CD4-positive, alpha-beta T cell treated with Interferon alpha-2 for 1 hour (primary cell): ENCODE measurements around the gene CD69.

Experiments used
- DNase-seq, 2 donors: peaks; one replicate each; pipeline ENCODE4 v3.0.0-alpha.2; 2020 to 2022

CD69 gene

GRCh38 chr12:9760699-9761418 is at the start of gene CD69:
CD69 (minus strand) TSS chr12:9760901; CDS start chr12:9760820, 81 bp downstream.
- DNase-seq: peak; percentile 95 to 97

DNA sequence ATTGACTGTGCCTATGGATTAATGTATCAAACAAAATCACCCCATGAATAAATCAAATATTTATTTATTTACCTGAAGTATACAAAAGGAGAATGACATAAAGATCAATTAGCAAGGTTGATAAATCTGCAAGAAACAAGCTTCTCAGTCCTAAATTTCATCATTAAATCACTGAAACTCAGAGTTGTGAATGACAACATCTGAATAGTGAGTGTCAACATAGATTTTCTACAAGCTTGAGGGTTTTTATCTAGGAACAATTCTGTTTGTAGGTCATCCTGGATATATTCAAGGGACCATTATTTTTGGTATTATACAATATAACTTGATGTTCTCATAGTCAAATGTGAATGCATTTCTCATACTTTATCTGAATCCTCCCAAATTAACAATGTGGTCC is 49.2 kb upstream of the CD69 start:
- DNase-seq: no peak

DNA sequence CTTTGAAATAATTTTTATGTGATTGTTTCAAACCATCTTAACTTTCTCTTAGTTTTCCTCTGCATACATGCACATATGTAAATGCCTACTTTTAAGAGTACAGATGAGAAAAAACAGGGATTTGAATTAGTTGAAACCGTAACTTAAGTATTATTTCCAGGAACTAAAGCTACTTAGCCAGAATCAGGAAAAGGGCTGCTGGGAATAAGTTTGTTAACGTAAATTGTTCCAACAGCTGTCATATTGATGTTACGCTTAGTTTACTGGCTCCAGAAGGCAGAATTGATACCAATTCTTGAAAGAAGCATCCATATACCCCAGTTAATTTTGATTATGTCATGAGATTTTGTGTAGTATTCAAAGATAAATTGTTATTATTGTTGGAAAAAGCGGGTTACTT is 48.6 kb upstream of the CD69 start:
- DNase-seq: no peak

GRCh38 chr12:9808504-9808903 is 47.8 kb upstream of the CD69 start:
- no peak for DNase-seq

DNA sequence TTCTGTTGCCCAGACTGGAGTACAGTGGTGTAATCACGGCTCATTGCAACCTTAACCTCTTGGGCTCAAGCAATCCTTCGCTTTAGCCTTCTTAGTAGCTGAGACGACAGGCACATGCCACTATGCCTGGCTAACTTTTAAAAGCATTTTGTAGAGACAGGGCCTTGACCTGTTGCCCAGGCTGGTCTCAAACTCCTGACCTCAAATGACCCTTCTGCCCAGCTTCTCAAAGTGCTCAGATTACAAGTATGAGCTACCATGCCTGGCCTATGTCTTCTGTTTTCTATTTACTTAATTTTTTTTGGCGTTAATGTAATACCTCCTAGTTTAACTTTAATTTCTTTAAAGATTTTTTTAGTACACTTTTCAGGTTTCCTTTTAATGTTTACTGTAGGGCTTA is 46.0 kb upstream of the CD69 start:
- no peak for DNase-seq

- DNase-seq: no peak
Measured at GRCh38 chr12:9805883-9806282, 45.2 kb upstream of the CD69 start.

GRCh38 chr12:9799961-9800360 is 39.3 kb upstream of the CD69 start:
- no peak for DNase-seq

- peak; percentile 85 to 88 for DNase-seq
Measured at GRCh38 chr12:9797722-9798619, 37.3 kb upstream of the CD69 start.

- peak in 1 of 2 donors; percentile 43 for DNase-seq
Measured at GRCh38 chr12:9796971-9797370, 36.3 kb upstream of the CD69 start.

DNA sequence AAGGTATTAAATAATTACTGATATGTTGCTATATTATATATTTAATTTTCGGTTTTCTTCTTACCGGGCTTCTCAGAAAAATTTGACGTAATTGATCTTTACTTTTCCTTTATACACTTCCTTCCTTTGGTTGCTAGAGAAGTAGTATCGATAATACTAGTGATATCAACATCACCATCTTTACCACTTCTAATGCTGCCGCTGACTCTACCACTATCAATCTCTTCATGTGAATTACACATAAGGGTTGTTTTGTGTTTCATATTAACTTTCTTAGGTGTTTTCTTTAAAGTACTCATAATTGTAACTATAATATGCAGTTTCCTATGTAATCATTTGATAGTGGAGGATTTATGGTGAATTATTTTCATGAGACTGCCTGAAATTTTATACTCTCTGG is 35.6 kb upstream of the CD69 start:
- DNase-seq: peak; percentile 52 to 81

GRCh38 chr12:9795945-9796344 is 35.2 kb upstream of the CD69 start:
- DNase-seq: no peak

GRCh38 chr12:9794484-9795093 is 33.9 kb upstream of the CD69 start:
- DNase-seq: peak in 1 of 2 donors; percentile 69

DNA sequence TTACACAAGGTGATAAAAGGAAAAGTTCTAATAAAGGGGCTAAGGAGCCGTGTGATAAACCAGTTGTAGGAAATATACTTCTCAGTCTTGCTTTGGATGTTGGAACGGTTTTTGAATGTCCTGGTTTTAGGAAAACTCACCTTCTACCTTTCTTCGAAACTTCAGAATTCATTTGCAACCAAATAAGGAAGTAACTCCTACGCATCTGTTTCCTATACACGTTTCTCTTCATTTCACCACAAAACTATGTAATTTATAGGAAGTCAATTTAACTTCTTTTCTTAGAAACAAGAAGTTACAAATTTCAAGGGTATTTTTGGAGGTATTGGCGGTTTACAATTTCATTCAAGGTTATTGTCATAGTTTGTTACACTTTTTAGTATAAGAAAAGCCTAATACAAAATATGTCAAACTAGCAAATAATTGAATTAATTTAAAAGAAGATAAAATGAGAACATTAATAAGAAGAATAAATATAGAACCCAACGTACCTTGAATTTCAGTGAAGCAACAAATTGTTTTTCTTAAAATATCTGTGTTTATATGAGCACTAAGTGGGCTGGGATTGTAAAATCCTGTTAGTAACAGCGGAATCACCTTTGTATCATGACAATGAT is 33.2 kb upstream of the CD69 start:
- DNase-seq: peak in 1 of 2 donors; percentile 79

DNA sequence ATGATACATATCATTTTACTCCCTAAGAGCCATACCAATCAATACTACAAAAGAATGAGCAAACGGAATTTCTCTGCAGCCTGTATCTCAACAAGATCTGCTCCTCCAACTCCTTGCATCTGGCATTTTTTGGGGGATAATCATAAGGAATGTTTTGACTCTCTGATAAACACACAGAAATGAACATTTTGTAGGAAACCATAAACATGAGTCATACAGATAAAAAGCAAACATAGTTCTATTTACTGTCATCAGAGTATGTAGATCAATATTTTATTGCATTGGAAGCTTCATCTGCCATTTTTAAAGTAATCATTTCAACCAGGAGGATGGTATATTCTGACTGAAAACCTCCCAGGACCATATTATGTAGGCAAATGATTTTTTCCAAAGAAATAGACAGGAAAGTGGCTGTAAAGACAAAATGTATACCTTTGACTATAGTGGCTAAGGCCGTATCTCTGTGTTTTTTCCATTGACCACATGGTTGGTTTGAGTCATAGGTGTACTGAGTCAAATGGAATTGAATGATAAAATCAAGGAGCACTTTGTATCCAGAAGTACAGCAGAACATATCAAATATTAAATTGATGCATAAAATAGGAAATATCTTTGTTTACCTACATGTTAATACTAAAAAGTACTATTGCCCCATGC is 32.4 kb upstream of the CD69 start:
- DNase-seq: peak in 1 of 2 donors; percentile 19

DNA sequence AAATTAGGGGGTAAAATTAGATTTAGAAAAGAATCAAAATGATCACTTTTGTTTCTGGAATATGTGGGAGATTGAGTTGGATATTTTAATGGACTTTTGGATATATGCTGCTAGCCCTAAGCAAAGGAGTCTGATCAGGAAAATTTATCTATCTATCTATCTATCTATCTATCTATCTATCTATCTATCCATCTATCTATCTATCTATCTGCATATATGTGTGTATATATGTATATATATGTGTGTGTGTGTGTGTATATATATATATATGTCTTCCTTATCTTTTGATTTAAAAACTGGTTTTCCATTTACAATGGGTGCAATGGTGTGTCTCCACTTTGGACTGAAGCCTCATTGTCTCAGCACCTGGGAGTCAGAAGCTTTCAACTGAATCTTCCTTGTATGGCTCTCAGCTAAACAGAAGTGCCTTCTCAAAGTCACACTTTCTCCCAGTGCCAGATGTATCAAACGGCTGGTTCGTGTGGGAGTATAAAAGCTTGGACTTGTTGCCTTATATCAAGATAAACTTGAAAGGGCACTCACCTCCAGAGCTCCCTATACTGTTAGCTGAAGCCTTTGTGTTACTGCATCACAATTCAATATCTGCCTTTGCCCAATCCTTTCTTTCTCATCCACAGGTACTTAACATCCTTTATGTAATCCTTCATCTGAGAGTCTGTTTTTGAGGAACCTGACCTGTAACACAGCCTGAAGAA is 31.6 kb upstream of the CD69 start:
- DNase-seq: no peak

DNA sequence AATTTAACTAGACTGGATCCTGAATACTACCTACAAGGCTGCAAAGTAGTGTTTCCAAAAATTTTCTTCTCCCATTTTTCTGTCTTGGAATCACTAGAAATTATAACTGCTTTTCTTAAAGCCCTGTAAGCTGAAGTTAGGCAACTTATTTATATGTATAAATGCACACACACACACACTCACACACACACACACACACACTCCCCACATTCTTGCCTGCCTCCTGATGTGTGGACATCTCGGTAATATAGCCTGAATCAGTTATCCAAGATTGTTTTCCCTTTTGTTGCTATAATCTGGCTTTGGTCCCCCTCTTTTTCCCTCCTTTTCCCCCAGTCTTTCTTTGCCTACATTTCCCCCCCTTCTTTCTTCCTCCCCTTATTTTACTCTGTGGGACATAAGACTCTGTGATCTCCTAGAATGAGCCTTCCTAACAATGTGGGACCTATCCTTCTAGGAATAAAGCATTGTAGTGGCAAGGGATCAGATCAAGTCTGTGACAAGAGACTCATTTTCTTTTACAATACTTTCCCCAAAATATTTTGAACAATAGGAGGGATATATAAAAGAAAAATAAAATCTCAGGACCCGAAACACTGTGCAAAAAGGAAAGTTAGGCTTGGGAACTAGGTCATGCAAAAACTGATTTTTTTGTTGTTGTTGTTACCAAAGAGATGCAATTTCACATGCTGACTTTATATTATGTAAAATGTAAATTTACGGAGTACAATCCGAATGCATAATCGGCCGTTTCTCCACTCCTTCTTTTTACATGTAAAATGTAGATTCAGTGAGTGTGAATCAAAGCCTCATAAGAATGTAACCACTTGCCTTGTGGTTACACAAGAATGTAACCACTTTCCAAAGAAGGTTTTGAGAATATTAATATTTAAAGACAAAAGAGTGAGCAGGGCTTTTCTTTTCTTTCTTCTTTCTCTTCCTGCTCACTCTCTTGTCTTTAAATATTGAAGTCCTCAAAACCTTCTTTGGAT is 26.3 kb upstream of the CD69 start:
- DNase-seq: no peak

DNA sequence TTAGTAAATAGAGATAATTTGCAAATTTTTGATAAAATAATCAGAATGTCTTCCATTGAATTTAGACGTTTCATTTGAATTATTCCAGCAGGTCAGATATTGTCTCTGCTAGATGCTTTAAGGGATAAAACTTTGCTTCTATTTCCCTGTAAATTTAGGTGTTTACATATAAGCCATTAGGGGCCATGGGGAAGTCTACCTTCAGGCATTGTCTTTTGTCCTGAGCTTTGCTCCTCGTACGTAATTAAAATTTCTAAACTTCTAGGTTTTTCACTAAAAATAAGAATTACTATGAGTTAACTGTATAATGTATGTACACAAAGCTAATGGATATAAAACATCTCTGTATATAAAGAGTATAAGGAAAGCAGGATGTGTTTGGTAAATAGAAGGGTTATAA is 24.1 kb upstream of the CD69 start:
- no peak for DNase-seq

GRCh38 chr12:9784326-9784725 is 23.6 kb upstream of the CD69 start:
- no peak for DNase-seq

DNA sequence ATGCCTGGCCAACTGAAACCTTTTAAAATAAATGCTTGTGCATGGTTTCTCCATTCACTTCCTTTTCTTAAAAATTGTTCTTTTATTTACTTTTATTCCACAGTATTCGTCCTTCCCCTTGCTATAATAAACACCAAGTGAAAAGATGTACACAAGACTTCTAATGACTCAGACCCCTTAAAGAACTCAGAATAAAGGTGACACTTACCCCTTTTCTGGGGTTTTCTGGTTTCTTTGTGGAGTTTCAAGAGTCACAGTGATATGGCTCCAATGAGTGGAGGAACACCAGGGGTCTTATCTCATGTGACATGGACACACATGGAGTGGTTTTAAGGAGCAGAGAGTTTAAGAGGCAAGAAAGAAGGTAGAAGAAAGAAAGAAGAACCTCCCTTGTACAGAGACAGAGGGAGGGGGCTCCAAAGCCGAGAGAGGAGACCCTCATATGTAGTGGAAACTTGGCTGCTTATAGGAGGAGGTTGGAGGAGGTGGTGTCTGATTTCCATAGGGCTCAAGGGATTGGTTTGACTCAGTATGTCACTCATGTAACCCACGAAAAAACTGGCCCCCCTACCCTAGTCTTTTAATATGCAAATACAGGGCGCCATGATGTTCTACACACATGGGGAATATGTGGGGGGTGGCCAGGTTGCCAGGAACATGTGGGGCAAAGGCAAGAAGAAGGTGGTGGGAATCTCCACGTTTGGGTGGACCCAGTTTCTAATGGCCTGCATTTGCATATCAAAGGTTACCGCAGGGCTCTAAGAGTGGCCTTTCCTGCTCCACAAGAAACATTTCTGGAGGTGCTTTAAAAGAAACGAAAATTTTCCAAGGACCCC is 22.1 kb upstream of the CD69 start:
- DNase-seq: no peak

- no peak for DNase-seq
Measured at GRCh38 chr12:9781360-9781759, 20.7 kb upstream of the CD69 start.
